ENCODE measurements around the gene IL20RB.

Gene IL20RB

GRCh38 chr3:136943436-136943835 is 14.3 kb upstream of the IL20RB start:
- H3K4me3 ChIP-seq (ENCODE audit: low read depth, low read length): no peak overlapping the region
- no peak for TF ChIP-seq CTCF (IDR thresholded peaks at IDR 0.05; ENCODE audit: borderline replicate concordance, insufficient read depth, low read depth, low read length)

GRCh38 chr3:136946978-136947377 is 10.8 kb upstream of the IL20RB start:
- H3K4me3 ChIP-seq (ENCODE audit: low read depth, low read length): no peak overlapping the region
- no peak for TF ChIP-seq CTCF (IDR thresholded peaks at IDR 0.05; ENCODE audit: borderline replicate concordance, insufficient read depth, low read depth, low read length)

- TF ChIP-seq CTCF (IDR thresholded peaks at IDR 0.05; ENCODE audit: borderline replicate concordance, insufficient read depth, low read depth, low read length): no peak
- no peak overlapping the region for H3K4me3 ChIP-seq (ENCODE audit: low read depth, low read length)
Measured at GRCh38 chr3:136947477-136947876, 10.3 kb upstream of the IL20RB start.

GRCh38 chr3:136949146-136949545 is 8.6 kb upstream of the IL20RB start:
- TF ChIP-seq CTCF (IDR thresholded peaks at IDR 0.05; ENCODE audit: borderline replicate concordance, insufficient read depth, low read depth, low read length): no peak
- H3K4me3 ChIP-seq (ENCODE audit: low read depth, low read length): no peak overlapping the region

GRCh38 chr3:136949708-136950107 is 8.1 kb upstream of the IL20RB start:
- no peak overlapping the region for H3K4me3 ChIP-seq (ENCODE audit: low read depth, low read length)
- 0 out of 2 replicates have a peak, but pooled peaks have one; percentile 4 for TF ChIP-seq CTCF (IDR thresholded peaks at IDR 0.05; ENCODE audit: borderline replicate concordance, insufficient read depth, low read depth, low read length)

GRCh38 chr3:136950623-136951022 is 7.2 kb upstream of the IL20RB start:
- TF ChIP-seq CTCF (IDR thresholded peaks at IDR 0.05; ENCODE audit: borderline replicate concordance, insufficient read depth, low read depth, low read length): no peak

GRCh38 chr3:136952292-136952691 is 5.5 kb upstream of the IL20RB start:
- no peak for TF ChIP-seq CTCF (IDR thresholded peaks at IDR 0.05; ENCODE audit: borderline replicate concordance, insufficient read depth, low read depth, low read length)

More at GRCh38 chr3:136950623-136951022, 7.2 kb upstream of the IL20RB start:
- H3K4me3 ChIP-seq (ENCODE audit: low read depth, low read length): no peak overlapping the region

More at GRCh38 chr3:136952292-136952691, 5.5 kb upstream of the IL20RB start:
- no peak overlapping the region for H3K4me3 ChIP-seq (ENCODE audit: low read depth, low read length)
